A673 (cell line): Measurements from ENCODE around the gene ABO.

Source experiments
- EZH2 ChIP-seq: fragments of 200-600 bp; sonication (generic); IDR thresholded peaks from 2 replicates; pipeline ENCODE4 v1.6.1; 2017; ENCODE audit warnings: borderline replicate concordance, low read depth, mild to moderate bottlenecking, mixed read lengths, antibody characterized with exemption, low read length; ENCODE audit not compliant: poor library complexity, severe bottlenecking
- TF ChIP-seq, protein P1 (sequence below): fragments of 300-800, 200-600 bp; sonication (generic); conservative IDR thresholded peaks from 2 replicates; pipeline ENCODE4 v1.5.1; 2017; ENCODE audit warnings: low read depth, mild to moderate bottlenecking, antibody characterized with exemption, low read length, moderate library complexity, mixed read lengths

DNA sequence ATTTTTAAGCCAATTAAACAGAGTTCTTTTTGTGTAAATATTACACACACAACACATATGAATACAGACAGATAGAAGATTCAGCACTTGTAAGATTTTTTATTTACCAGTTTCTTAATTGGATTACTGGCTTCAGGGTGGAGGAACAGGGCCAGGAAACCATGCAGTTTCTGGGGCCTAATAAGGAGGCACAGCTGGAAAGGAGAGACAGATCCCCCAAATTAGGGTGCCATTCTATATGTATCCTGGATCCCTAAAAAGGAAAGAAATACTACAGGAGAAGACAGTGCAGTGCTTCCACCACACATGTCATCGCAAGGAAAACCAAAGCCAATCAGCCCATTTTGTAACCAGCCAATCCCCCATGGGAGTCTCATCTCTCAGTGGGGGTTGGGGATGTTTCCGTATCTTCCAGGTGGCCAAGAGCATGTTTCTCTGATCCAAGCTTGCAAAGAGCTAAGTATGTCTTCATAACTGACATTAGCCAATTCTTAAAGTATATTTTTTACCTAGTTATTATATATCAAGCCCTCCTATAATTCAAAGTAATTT is 15.8 kb upstream of the ABO start:
- TF ChIP-seq, protein P1, sequence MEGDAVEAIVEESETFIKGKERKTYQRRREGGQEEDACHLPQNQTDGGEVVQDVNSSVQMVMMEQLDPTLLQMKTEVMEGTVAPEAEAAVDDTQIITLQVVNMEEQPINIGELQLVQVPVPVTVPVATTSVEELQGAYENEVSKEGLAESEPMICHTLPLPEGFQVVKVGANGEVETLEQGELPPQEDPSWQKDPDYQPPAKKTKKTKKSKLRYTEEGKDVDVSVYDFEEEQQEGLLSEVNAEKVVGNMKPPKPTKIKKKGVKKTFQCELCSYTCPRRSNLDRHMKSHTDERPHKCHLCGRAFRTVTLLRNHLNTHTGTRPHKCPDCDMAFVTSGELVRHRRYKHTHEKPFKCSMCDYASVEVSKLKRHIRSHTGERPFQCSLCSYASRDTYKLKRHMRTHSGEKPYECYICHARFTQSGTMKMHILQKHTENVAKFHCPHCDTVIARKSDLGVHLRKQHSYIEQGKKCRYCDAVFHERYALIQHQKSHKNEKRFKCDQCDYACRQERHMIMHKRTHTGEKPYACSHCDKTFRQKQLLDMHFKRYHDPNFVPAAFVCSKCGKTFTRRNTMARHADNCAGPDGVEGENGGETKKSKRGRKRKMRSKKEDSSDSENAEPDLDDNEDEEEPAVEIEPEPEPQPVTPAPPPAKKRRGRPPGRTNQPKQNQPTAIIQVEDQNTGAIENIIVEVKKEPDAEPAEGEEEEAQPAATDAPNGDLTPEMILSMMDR, result no peak
- no peak for TF ChIP-seq EZH2
